GM12873 (cell line): ENCODE measurements around the gene KCNK15.

Source experiments
- CTCF ChIP-seq: IDR thresholded peaks from 2 replicates; pipeline ENCODE4 v1.5.1; 2012; ENCODE audit warnings: low read depth, mild to moderate bottlenecking, moderate library complexity, low read length, control low read depth; ENCODE audit not compliant: insufficient read depth; ENCODE audit errors: missing control alignments

Gene KCNK15

GRCh38 chr20:44732327-44732726, 13.3 kb upstream of the KCNK15 start:
- TF ChIP-seq CTCF, result no peak

- TF ChIP-seq CTCF, result peak; percentile 92
These were observed 12.2 kb upstream of the KCNK15 start for GRCh38 chr20:44733341-44734069.

DNA sequence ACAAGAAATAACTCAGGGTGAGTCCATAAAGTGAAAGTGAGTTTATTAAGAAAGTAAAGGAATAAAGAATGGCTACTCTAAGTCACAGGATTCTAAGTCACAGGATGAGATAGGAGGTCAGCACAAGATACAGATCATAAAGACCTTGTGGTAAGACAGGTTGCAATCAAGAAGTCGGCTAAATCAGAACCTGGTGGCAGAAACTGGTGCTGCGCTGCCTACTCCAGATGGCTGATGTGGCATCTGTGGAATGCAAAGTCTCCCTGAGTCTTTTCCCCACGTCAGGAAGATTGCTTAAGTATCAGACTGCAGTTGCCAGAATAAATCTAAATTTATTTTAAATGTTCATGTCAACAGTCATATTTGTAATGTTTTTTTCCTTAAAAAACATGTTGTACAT, 10.7 kb upstream of the KCNK15 start:
- peak; percentile 30 for TF ChIP-seq CTCF

DNA sequence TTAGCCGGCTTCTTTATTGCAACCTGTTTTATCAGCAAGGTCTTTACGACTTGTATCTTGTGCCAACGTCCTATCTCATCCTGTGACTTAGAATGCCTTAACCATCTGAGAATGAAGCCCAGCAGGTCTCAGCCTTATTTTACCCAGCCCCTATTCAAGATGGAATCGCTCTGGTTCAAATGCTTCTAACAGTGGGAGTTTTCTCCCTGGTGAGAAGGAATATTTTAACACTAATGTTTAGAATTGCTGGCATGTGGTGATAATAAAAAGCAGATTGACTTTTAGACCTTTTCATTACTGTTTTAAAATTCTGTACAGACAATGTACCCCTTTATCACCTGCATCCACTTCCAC, 9.9 kb upstream of the KCNK15 start:
- TF ChIP-seq CTCF, result no peak

DNA sequence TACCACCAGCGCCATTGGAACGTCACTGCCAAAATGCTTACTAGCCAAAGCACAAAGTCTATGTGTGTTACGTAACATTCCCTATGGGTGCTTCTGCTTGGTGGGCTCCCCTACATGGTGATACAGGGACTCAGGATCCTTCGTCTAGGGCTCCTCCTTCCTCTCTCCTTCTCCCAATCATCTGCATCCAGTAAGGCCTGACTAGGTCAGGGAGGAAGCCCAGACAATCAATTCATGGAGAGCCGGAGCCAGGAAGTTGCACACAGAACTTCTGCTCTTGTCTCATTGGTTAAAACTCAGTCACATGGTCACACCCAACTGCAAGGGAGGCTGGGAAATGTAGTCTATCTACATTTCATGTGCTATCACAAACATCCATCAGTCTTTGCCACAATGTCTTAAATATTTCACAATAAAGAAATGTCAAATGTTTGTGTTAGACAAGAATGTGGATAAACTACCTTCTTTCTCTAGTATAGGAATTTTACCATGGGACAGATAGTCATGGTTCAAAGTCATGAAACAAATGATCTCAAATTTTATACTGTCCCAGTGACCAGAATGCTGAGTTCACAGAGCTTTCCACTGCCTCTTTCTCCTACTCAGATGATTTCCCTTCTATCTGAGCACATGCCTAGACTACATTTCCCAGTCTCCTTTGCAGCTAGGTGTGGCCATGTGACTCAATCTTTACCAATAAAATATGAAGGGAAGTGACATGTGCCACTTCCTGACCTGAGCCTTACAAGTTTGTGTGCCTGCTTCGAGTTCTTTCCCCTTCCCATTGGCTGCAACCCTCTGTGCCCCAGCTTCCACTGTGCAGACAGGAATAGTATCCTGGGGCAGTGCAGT, 9.3 kb upstream of the KCNK15 start:
- no peak for TF ChIP-seq CTCF

DNA sequence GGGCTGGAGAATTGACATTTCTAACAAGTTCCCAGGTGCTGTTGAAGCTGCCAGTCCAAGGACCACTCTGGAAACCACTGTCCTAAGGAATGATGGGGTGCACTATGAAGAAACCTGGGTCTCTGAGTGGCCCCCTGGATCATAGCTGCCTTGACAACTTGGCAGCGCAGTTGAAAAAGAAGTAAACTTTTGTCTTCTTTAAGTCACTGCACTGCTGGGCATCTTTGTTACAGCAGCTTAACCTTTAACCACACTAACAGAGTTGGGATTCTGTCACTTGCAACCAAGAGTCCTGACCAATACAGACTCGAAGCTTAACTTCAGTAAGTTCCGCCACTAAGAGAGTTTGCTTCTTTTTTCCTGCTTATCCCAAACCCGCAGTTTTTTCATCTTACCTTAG, 8.5 kb upstream of the KCNK15 start:
- no peak for TF ChIP-seq CTCF

- no peak for TF ChIP-seq CTCF
These were observed 6.7 kb upstream of the KCNK15 start for GRCh38 chr20:44738813-44739477.
